Measurements from ENCODE around the gene PRRT1.

PRRT1 gene

GRCh38 chr6:32154514-32155161 is 2.9 kb upstream of the PRRT1 start:
- H3K4me3 ChIP-seq (replicated peaks; ENCODE audit: low read depth, low read length): peak overlapping the region; percentile 96
- no peak for DNase-seq (ENCODE audit: extremely low read depth, low read depth)
- peak; percentile 47 for TF ChIP-seq CTCF (IDR thresholded peaks at IDR 0.05; ENCODE audit: low read depth, low read length, missing control alignments)

- peak; percentile 75 for DNase-seq (ENCODE audit: extremely low read depth, low read depth)
- peak; percentile 22 for TF ChIP-seq CTCF (IDR thresholded peaks at IDR 0.05; ENCODE audit: low read depth, low read length, missing control alignments)
- H3K4me3 ChIP-seq (replicated peaks; ENCODE audit: low read depth, low read length): peak within 1 kb of the TSS; percentile 96
Observed at GRCh38 chr6:32153564-32154513, 2.1 kb upstream of the PRRT1 start, which contains the start of gene PPT2. PPT2 (plus strand) TSS chr6:32154141; CDS start chr6:32154595, 454 bp downstream.

- no peak for DNase-seq (ENCODE audit: extremely low read depth, low read depth)
- no peak for TF ChIP-seq CTCF (IDR thresholded peaks at IDR 0.05; ENCODE audit: low read depth, low read length, missing control alignments)
- H3K4me3 ChIP-seq (replicated peaks; ENCODE audit: low read depth, low read length): peak overlapping the region; percentile 96
Observed at GRCh38 chr6:32152769-32153563, 1.2 kb upstream of the PRRT1 start.

- TF ChIP-seq CTCF (IDR thresholded peaks at IDR 0.05; ENCODE audit: low read depth, low read length, missing control alignments): no peak
- H3K4me3 ChIP-seq (replicated peaks; ENCODE audit: low read depth, low read length): peak overlapping the region; percentile 96
- DNase-seq (ENCODE audit: extremely low read depth, low read depth): no peak
Observed at GRCh38 chr6:32151181-32151862, 417 bp downstream of the PRRT1 start.

- H3K4me3 ChIP-seq (replicated peaks; ENCODE audit: low read depth, low read length): no peak overlapping the region
- TF ChIP-seq CTCF (IDR thresholded peaks at IDR 0.05; ENCODE audit: low read depth, low read length, missing control alignments): no peak
- no peak for DNase-seq (ENCODE audit: extremely low read depth, low read depth)
Observed at GRCh38 chr6:32149932-32150870, 1.5 kb downstream of the PRRT1 start.

All from HFF-Myc (cell line).